H54 (cell line): ENCODE measurements around the gene MLH1.

Source experiments
- DNase-seq: peaks from one replicate; pipeline ENCODE4 v3.0.0; 2011; ENCODE audit warnings: low spot score, mixed read lengths; ENCODE audit not compliant: insufficient read length
- FAIRE-seq: peaks from 3 replicates; lab custom pipeline; 2011; peaks lifted over from hg19 to GRCh38; lab: Jason Lieb, UNC
- POLR2A ChIP-seq: IDR thresholded peaks from 2 replicates; pipeline ENCODE4 v1.6.1; 2011; ENCODE audit warnings: low read depth, mild to moderate bottlenecking, low read length

Gene MLH1

DNA sequence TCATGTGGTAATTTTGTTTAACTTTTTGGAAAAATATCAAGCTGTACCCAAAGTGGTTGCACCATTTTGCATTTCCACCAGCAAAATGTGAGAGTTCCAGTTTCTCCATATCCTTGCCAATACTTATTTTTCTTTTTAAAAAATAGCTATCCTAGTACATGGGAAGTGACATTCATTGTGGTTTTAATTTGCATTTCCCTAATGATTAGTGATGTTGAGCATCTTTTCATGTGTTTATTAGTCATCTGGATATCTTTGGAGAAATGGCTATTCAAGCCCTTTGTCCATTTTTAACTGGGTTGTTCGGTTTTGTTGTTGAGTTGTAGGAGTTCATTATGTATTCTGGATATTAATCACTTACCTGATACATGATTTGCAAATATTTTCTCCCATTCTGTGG is 29.0 kb upstream of the MLH1 start:
- no peak for FAIRE-seq

DNA sequence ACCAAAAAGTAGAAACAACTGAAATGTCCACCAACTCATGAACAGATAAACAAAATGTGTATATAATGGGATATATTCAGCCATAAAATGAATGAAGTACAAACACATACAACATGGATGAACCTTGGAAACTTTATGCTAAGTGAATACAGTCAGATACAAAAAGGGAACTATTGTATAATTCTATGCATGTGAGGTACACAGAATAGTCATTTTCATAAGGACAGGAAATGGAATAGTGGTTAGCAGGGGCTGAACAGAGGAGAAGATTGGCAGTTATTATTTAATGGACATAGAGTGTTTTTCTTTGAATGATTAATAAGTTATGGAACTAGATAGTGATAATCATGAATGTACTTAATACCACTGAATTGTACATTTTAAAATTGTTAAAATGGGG is 28.5 kb upstream of the MLH1 start:
- FAIRE-seq, result no peak
- TF ChIP-seq POLR2A, result no peak
- DNase-seq, result no peak

More for the DNA sequence above, 29.0 kb upstream of the MLH1 start:
- TF ChIP-seq POLR2A, result no peak
- DNase-seq, result no peak

DNA sequence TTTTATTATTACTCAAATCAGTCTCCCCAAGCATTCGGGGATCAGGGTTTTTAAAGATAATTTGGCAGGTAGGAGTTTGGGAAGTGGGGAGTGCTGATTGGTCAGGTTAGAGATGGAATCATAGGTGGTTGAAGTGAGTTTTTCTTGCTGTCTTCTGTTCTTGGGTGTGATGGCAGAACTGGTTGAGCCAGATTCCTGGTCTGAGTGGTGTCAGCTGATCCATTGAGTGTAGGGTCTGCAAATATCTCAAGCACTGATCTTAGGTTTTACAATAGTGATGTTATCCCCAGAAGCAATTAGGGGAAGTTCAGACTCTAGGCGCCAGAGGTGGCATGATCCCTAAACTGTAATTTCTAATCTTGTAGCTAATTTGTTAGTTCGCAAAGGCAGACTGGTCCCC is 27.9 kb upstream of the MLH1 start:
- FAIRE-seq, result no peak
- no peak for DNase-seq
- no peak for TF ChIP-seq POLR2A

DNA sequence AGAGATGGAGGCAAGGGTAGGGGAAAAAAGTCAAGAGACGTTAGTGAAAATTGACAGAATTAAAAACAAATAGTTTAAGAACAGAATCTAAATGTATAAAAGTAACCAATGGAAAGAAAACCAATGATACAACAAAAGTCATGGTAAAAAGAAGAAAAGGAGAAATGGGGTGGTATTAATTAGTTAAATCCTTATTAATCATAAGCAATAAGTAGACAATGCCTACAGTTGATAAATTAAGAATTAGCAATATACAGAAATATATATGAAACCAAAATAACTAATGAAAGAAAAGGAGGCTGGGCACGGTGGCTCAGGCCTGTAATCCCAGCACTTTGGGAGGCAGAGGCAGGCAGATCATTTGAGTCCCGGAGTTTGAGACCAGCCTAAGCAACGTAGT is 24.2 kb upstream of the MLH1 start:
- FAIRE-seq (no peak), DNase-seq (no peak)
- TF ChIP-seq POLR2A, result no peak

GRCh38 chr3:36969540-36970432 is 23.5 kb upstream of the MLH1 start:
- DNase-seq (peak; percentile 68), FAIRE-seq (peak; percentile 95)
- no peak for TF ChIP-seq POLR2A

GRCh38 chr3:36972163-36972562 is 21.2 kb upstream of the MLH1 start:
- DNase-seq (no peak), FAIRE-seq (no peak)
- no peak for TF ChIP-seq POLR2A

DNA sequence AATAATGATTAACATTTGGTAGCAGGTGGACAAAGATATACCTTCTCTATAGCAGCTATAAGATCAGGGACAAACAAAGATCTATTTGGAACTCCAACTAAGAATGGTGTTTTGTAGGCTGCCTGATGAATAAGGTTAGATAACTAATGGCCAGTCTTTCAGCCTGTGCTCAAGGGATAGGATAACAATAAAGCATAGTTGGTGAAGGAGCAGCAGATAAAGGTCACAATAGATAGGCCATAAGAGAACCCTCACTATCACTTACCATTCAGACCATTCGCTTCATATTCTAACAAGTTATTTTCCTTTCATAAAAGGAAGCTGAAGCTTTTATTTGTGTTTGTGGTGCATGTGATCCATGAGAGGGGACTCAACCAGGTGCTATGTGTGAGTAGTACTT is 20.2 kb upstream of the MLH1 start:
- FAIRE-seq (no peak), DNase-seq (no peak)
- TF ChIP-seq POLR2A, result no peak

DNA sequence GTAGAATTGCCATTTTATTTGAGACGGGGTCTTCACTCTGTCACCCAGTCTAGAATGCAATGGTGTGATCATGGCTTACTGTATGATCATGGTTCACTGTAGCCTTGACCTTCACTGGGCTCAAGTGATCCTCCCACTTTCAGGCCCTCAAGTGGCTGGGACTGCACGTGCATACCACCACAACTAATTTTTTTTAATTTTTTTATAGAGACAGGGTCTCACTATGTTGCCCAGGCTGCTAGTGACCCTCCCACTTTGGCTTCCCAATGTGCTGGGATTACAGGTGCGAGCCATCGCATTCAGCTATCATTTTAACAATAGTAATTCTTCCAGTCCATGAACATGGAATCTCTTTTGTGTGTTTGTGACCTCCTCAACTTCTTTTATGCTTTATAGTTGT is 12.3 kb upstream of the MLH1 start:
- TF ChIP-seq POLR2A, result no peak
- FAIRE-seq (no peak), DNase-seq (no peak)

GRCh38 chr3:36988356-36988755 is 5.0 kb upstream of the MLH1 start:
- no peak for TF ChIP-seq POLR2A
- DNase-seq (no peak), FAIRE-seq (no peak)

DNA sequence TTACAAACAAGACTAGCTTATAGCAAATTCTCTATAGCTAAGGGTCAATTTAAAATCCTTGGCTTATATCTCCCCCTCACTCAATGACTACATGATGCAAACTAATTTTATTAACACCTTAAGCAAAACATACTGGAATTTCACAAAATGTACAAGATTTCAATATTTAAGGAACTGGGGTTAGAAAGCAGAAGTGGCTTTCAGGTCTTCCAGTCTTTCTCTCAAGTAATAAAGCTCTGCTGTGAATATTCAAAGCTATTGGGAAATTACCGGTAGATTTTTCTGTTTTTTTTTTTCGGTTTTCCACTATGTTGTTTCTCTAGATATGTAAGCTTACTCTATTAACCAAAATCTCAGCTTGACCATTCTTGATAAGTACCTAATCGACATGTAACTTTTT is 4.3 kb upstream of the MLH1 start:
- FAIRE-seq, result no peak
- no peak for TF ChIP-seq POLR2A
- DNase-seq, result no peak

- FAIRE-seq, result no peak
- TF ChIP-seq POLR2A, result no peak
- DNase-seq, result no peak
Measured at GRCh38 chr3:36989568-36989967, 3.8 kb upstream of the MLH1 start.

DNA sequence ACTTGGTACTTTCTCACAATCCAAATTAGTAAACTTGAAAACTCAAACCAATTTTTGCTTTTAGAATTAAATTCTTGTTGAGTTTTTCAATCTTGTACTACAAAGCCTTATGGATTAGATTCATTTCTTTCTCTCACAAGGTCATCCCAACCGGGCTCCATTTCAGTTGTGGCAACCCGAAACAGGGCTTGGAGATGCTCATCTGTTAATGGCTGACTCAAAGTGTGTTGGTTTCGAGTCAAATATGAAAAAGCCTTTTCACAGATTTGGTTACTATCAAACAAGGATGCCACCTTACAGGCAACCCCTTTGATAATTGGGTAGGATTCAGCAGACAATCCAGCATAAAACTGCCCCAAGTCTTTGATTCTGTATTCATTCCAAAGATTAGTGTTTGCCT is 2.2 kb upstream of the MLH1 start:
- DNase-seq (no peak), FAIRE-seq (no peak)
- TF ChIP-seq POLR2A, result no peak

DNA sequence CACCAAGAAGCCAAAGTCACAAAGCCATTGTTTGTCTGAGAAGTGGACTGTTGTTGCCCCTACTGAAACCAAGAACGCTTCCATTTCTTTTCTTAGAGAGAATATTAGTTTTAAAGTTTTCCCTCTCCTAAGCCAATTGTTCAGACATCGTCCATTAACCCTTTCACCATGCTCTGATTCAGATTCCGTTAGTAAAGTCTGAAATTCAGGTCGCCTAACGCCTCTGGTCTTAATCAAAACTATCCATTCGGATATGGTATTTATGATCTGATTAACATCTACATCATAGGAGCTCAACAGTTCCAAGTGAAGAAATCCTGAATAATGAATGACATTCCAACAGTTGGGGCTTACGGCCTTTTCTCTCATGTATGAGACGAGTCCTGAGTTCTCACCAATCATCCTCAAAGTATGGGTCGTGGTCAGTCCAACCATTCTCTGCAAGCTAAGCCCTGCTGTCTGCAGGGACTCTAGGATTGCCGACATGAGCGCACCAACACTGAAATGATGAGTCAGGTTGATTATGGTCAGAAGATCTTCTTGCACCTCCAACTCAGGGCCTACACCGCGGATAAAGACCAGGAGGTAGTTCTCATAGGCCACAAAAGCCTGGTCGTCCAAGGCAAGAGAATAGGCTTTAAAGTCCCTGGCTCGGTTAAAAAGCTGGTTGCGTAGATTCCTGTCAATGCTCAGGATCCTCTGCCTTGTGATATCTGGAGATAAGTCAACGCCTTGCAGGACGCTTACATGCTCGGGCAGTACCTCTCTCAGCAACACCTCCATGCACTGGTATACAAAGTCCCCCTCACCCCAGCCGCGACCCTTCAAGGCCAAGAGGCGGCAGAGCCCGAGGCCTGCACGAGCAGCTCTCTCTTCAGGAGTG is 1.2 kb upstream of the MLH1 start:
- FAIRE-seq, result peak; percentile 83
- TF ChIP-seq POLR2A, result no peak
- no peak for DNase-seq

GRCh38 chr3:36992806-36993325 is 452 bp upstream of the MLH1 start, which contains the start of gene EPM2AIP1:
Gene EPM2AIP1 (minus strand): TSS chr3:36993131. CDS start chr3:36993077, 54 bp downstream.
- peak; percentile 83 for TF ChIP-seq POLR2A
- DNase-seq, result peak; percentile 90
- FAIRE-seq, result no peak

- no peak for FAIRE-seq
- no peak for DNase-seq
- no peak for TF ChIP-seq POLR2A
Measured at GRCh38 chr3:37014620-37015019, 21.3 kb downstream of the MLH1 start.
